Lung (tissue), 12 donors: ENCODE data around the gene PPP4R1. TPM values are rescaled to one million over a fixed set of nuclear protein-coding genes. Genes with fewer than 3 reads are reported as not detected.

ENCODE experiments used
- ATAC-seq: fragments of 200-7000 bp; cut with Tn5 transposase; one replicate; pipeline ENCODE4 v1.9.1; 2020; ENCODE audit warnings: moderate number of reproducible peaks; ENCODE audit not compliant: insufficient read depth, low FRiP score
- DNase-seq, 3 donors: peaks; one replicate each; pipeline ENCODE4 v3.0.0-alpha.2; 2013 to 2017
- H3K27ac ChIP-seq, 2 donors: one replicate each; pipeline ENCODE4 v1.5.1; 2013; ENCODE audit warnings: mild to moderate bottlenecking in 2 of 2, moderate library complexity in 2 of 2, control low read depth in 1 of 2, inconsistent platforms in 1 of 2, low read depth in 1 of 2, low read length in 1 of 2
- H3K27me3 ChIP-seq, 3 donors: one replicate each; pipeline ENCODE4 v1.5.1; 2013; ENCODE audit warnings: low read length in 2 of 3; ENCODE audit not compliant: control insufficient read depth in 3 of 3, insufficient read depth in 3 of 3
- H3K36me3 ChIP-seq, 4 donors: one replicate each; pipeline ENCODE4 v1.5.1; 2013; ENCODE audit warnings: low read length in 4 of 4, mild to moderate bottlenecking in 1 of 4, moderate library complexity in 1 of 4; ENCODE audit not compliant: control insufficient read depth in 4 of 4, insufficient read depth in 4 of 4
- H3K4me1 ChIP-seq, 5 donors: one replicate each; pipeline ENCODE4 v1.5.1; 2013; ENCODE audit warnings: low read length in 5 of 5, mild to moderate bottlenecking in 2 of 5, moderate library complexity in 1 of 5; ENCODE audit not compliant: control insufficient read depth in 5 of 5, insufficient read depth in 5 of 5
- H3K4me3 ChIP-seq: one replicate; pipeline ENCODE4 v1.5.1; 2013; ENCODE audit warnings: mild to moderate bottlenecking, control low read depth, moderate library complexity
- H3K9ac ChIP-seq, 2 donors: one replicate each; pipeline ENCODE4 v1.5.1; 2013; ENCODE audit warnings: low read length in 2 of 2, control low read depth in 1 of 2; ENCODE audit not compliant: insufficient read depth in 1 of 2
- H3K9me3 ChIP-seq, 4 donors: one replicate each; pipeline ENCODE4 v1.5.1; 2013; ENCODE audit warnings: low read length in 3 of 4, mild to moderate bottlenecking in 1 of 4, moderate library complexity in 1 of 4; ENCODE audit not compliant: control insufficient read depth in 4 of 4, insufficient read depth in 3 of 4
- CTCF ChIP-seq: IDR thresholded peaks from 2 replicates; pipeline ENCODE4 v1.5.1; 2012; ENCODE audit warnings: mild to moderate bottlenecking; ENCODE audit errors: control extremely low read depth, extremely low read depth
- WGBS, 2 donors: extraction: QIAGEN DNeasy Blood & Tissue Kit; methylation state at CpG; one replicate each; pipeline ENCODE4 v1.1.7; 2013; 5-methylcytosine and 5-hydroxymethylcytosine counted together
- polyA plus RNA-seq, 2 donors: library from polyadenylated mRNA; stranded (reverse); fragments of 200-250 nt; gene quantifications; one replicate each; pipeline ENCODE4 v1.2.1, GENCODE V29; 2013
- total RNA-seq, 2 donors: library from RNA; depleted of rRNA in 1 of 2; stranded (reverse); fragments of >200 nt in 1 of 2; gene quantifications; one replicate each; pipeline ENCODE4 v1.2.1, GENCODE V29; 2014 to 2021
- donor health status: control.
- donor health status: control.
- donor health status: Bipolar disorder and iron deficiency.
- donor health status: healthy.
- donor health status: DM: yes; HTN: yes; CAD: no.

The PPP4R1 gene
- total and polyA plus RNA-seq, 4 donors: 34.4 to 190 (median 99.0) TPM

GRCh38 chr18:9596843-9597526 lies 17.4 kb downstream of the PPP4R1 start:
- peaks cover 0 to 12% (median 4%) of the 10 kb centered on the region in 4 donors for H3K9me3 ChIP-seq
- ATAC-seq (no peak), DNase-seq (no peak)
- WGBS, 2 donors: 93 to 96% methylated on average over 4 of the region's 4 CpGs
- TF ChIP-seq CTCF: no peak
- no peaks in the 10 kb centered on the region for H3K27me3 ChIP-seq
- no peak overlapping the region for H3K4me3 ChIP-seq
- H3K9ac ChIP-seq: no peak overlapping the region
- H3K27ac ChIP-seq: no peak overlapping the region
- peaks cover 0 to 16% (median 9%) of the 10 kb centered on the region in 5 donors for H3K4me1 ChIP-seq
- H3K36me3 ChIP-seq: peaks cover 0 to 8% (median 2%) of the 10 kb centered on the region in 4 donors

GRCh38 chr18:9596226-9596625 lies 18.1 kb downstream of the PPP4R1 start:
- H3K27ac ChIP-seq: peak overlapping the region in 1 of 2 donors; percentile 9
- no peak overlapping the region for H3K4me3 ChIP-seq
- peaks cover 0 to 16% (median 9%) of the 10 kb centered on the region in 5 donors for H3K4me1 ChIP-seq
- DNase-seq (no peak), ATAC-seq (no peak)
- H3K27me3 ChIP-seq: no peaks in the 10 kb centered on the region
- H3K9ac ChIP-seq: no peak overlapping the region
- WGBS, 2 donors: 67 to 70% methylated on average over 3 of the region's 3 CpGs
- peaks cover 0 to 12% (median 4%) of the 10 kb centered on the region in 4 donors for H3K9me3 ChIP-seq
- TF ChIP-seq CTCF: no peak
- H3K36me3 ChIP-seq: peaks cover 0 to 8% (median 2%) of the 10 kb centered on the region in 4 donors

GRCh38 chr18:9594823-9595596 lies 19.3 kb downstream of the PPP4R1 start:
- Histone ChIP-seq H3K9me3 (peaks cover 0 to 4% (median 1%) of the 10 kb centered on the region in 4 donors), H3K4me1 (peaks cover 0 to 16% (median 9%) of the 10 kb centered on the region in 5 donors), H3K36me3 (peaks cover 0 to 10% (median 2%) of the 10 kb centered on the region in 4 donors), H3K27ac (no peak overlapping the region), H3K4me3 (no peak overlapping the region), H3K9ac (no peak overlapping the region), H3K27me3 (no peaks in the 10 kb centered on the region)
- ATAC-seq (no peak), DNase-seq (peak in 2 of 3 donors; percentile 40 to 44)
- TF ChIP-seq CTCF: no peak
- WGBS, 2 donors: 48 to 80% methylated on average over 1 of the region's 1 CpG
